ENCODE results near the gene OR11H6.

GRCh38 chr14:20176330-20176729, 47.2 kb upstream of the OR11H6 start:
- TF ChIP-seq, protein P1, sequence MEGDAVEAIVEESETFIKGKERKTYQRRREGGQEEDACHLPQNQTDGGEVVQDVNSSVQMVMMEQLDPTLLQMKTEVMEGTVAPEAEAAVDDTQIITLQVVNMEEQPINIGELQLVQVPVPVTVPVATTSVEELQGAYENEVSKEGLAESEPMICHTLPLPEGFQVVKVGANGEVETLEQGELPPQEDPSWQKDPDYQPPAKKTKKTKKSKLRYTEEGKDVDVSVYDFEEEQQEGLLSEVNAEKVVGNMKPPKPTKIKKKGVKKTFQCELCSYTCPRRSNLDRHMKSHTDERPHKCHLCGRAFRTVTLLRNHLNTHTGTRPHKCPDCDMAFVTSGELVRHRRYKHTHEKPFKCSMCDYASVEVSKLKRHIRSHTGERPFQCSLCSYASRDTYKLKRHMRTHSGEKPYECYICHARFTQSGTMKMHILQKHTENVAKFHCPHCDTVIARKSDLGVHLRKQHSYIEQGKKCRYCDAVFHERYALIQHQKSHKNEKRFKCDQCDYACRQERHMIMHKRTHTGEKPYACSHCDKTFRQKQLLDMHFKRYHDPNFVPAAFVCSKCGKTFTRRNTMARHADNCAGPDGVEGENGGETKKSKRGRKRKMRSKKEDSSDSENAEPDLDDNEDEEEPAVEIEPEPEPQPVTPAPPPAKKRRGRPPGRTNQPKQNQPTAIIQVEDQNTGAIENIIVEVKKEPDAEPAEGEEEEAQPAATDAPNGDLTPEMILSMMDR (optimal IDR thresholded peaks at IDR 0.05 in 1 of 3, IDR thresholded peaks at IDR 0.05 in 1 of 3, conservative IDR thresholded peaks at IDR 0.05 in 1 of 3; ENCODE audit: extremely low read depth in 1 of 3, insufficient read depth in 2 of 3, low read length in 3 of 3), result no peak
- no peak for TF ChIP-seq EZH2 (IDR thresholded peaks at IDR 0.05; ENCODE audit: low read length)
